NCI-H146 (cell line): ENCODE data around the gene KIF13A.
"Not testable (repeated sequence)": the region's sequence is repeated elsewhere in the genome, so short reads cannot be mapped to it uniquely, and the experiment has no call there.

Experiments used
- DNase-seq: peaks from one replicate; lab custom pipeline; 2025; lab: John Stamatoyannopoulos, UW

The KIF13A gene

DNA sequence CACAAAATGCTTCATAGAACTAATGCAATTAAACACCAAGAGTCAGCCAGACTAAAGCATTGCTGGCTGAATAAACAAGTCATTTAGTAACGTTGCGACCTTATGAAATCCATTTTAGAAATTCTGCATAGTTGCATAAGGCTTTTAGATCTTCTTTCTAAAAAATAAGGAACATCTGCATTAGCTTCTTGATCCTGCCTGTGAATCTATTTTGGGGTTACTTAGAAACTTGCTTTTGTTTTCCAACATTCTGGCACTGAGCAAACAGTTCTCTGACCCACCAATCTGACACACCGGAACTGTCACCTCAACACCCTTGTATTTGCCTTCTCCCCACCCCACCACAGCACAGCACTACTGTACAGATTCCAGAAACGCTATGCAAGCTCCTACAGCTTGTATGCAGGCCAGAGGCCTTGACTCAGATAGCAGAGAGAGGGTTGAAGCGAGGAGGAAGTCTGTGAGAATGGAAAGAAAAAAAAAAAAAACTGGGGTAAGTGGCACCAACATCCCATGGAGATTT lies 55.0 kb downstream of the KIF13A start:
- no peak for DNase-seq

GRCh38 chr6:17931227-17931626 lies 56.2 kb downstream of the KIF13A start:
- DNase-seq = no peak

DNA sequence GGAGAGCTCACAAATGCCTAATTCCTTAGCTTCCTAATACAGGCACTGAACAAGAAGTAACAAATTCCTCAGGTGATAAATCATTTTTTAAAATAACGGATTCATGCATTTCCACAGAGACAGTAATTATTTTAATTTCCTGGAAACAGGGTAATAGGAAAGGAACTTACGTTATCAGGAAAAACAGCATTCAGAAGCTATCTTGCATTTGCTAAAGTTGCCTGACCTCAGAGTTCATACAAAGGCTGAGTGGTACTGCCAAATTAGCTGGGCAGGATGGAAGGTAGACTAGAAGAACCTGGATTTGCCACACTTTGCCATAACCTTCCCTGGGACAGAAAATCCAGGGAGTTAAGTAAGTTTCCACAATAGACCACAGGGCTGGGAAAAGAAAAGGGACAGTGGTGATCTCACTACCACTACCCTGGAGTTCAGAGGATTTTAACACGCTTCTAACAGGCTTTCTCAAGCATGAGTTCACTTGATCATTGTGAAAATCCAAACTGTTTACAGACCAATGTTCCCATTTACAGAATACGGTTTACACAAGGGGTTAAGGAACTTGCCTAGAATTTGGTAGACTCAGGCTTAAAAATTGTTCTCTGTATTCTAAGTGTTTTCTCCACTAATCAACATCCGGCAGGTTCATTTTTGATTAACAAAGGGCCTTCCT lies 57.0 kb downstream of the KIF13A start:
- no peak for DNase-seq

- DNase-seq = no peak
Observed at GRCh38 chr6:17928514-17929430, 58.7 kb downstream of the KIF13A start.

DNA sequence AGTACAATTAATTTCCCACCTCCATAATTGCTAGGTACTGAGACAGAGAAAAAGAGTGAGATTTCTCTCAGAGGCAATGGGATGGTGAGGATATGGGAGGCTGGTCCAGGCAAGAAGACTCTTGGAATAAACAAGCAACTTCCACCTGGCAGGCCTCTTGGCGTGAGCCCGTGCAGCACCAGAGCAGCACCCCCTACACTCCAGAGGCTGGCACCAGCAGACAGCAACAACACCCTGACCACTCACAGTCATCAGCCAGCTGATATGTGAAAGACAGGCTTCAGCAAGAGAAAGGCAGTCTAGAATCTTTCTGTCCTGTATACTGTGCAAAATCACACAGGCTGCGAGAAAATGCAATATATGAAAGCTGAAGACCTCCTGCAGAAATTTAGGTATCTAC lies 59.7 kb downstream of the KIF13A start:
- no peak for DNase-seq

GRCh38 chr6:17923401-17923863 lies 64.0 kb downstream of the KIF13A start:
- no peak for DNase-seq

DNA sequence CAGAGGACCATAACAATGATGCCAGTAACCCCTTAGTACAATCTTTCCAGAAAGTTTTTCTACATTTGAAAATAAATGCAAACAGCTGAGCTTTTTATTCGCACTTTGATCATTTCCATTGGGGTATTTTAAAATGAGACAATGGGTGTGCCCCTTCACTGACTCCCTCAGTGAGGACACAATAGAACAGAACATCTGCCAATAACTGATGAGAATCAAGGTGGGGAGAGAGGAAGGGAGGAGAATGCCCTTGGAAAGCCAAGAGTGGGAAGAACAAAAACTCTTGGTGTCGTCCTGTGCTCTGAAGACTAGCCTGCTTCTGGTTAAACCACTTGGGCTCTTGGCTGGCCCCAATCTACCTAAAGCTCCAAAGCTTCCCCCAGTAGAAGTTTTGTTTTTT lies 66.0 kb downstream of the KIF13A start:
- no peak for DNase-seq

DNA sequence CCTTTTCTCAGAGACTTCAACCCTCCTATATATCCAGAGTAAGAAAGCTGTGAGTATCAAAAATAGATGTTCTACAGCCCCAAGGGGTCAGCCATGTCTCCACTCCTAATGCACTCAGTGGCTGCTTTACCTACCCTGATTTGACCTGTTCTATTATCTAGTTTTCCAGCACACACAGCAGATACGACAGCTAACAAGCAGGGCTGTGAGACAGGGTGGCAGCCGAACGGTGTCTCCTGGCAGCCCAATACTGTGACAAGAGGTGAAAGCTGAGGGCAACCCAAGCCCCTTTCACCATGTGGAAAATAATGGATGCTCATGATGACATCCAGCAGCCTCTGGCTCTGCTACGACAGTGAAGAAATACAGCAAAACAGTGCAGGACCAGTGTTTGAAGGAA lies 67.9 kb downstream of the KIF13A start:
- no peak for DNase-seq

DNA sequence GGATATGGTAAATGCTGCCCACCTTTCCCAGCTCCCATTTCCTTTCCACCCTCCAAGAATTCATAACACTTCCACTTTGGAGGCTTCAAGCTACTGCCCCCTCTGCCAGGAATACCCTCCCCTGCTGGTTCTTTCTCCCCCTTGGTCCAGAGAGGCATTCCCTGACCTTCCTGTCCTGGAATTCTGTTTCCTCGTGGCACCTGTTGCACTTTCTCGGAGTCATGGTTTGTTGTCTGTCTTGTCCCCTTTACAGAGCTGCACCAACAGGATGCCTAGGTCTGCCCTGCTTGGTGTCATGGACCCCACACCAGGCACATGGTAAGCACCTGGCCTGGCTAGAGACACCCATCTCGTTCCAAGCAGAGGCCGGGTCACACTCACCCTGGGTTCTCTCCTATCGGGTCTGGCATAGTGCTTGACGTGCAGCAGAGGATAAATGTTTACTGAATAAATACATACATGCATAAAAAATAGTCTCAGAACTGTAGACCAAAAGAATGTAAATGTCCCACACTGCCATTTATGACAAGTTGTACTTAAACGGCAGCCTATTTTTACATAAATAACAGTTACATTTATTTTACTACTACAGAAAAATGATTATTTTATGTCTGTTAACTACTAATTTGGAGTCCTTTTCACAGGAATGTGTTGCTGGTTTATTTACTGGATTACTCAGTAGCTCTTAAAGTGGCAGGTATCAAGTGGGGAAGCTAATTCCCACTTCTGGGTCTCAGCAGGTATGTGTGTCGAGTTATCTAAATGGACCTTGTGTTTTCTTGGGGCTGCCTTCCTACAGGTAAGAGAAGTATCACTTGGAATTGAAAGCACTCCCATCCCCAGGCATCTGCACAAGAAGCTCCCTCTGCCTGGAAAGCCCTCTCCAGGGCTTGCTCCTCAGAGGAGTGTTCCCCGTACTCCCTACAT lies 69.3 kb downstream of the KIF13A start:
- DNase-seq = no peak

GRCh38 chr6:17914651-17915050 lies 72.8 kb downstream of the KIF13A start:
- no peak for DNase-seq

- DNase-seq = no peak
Observed at GRCh38 chr6:17912521-17912920, 74.9 kb downstream of the KIF13A start.

- DNase-seq = not testable (repeated sequence)
Observed at GRCh38 chr6:17911656-17912055, 75.8 kb downstream of the KIF13A start.

DNA sequence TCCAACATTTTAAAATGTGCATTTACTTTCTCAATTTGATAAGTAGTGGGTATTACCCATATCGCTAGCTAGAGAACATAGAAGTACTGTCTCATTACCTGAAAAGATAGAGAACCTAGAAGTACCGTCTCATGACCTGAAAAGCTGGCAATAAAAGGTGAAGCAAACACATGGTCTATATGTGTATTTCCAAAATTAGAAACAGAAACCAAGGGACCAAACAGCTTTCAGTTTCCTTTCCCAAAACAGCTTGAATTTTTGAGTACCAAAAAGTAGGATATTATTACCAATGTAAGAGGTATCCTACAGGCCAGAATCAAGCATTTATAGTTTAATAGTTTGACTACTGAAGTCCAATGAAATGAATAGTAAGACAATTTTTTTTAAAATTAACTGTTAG lies 77.2 kb downstream of the KIF13A start:
- DNase-seq = no peak

DNA sequence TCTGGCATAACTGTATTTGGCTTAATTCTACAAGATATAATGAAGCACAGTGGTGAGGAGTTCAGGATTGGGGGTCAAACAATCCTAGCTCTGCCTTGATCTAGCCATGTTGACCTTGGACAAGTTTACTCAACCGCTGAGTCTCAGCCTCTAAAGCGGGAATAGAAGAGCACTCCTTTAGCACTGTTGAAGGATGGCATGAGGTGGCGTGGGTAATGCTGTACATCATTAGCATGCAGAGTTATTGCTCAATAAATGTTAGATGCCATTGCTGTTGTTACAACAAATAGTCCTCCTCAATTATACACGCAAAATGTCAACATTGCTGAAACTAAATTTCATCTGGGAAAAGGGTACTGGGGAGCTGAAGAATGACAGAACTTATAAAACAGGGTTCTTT lies 78.6 kb downstream of the KIF13A start:
- no peak for DNase-seq

GRCh38 chr6:17907406-17908229 lies 79.8 kb downstream of the KIF13A start:
- no peak for DNase-seq

DNA sequence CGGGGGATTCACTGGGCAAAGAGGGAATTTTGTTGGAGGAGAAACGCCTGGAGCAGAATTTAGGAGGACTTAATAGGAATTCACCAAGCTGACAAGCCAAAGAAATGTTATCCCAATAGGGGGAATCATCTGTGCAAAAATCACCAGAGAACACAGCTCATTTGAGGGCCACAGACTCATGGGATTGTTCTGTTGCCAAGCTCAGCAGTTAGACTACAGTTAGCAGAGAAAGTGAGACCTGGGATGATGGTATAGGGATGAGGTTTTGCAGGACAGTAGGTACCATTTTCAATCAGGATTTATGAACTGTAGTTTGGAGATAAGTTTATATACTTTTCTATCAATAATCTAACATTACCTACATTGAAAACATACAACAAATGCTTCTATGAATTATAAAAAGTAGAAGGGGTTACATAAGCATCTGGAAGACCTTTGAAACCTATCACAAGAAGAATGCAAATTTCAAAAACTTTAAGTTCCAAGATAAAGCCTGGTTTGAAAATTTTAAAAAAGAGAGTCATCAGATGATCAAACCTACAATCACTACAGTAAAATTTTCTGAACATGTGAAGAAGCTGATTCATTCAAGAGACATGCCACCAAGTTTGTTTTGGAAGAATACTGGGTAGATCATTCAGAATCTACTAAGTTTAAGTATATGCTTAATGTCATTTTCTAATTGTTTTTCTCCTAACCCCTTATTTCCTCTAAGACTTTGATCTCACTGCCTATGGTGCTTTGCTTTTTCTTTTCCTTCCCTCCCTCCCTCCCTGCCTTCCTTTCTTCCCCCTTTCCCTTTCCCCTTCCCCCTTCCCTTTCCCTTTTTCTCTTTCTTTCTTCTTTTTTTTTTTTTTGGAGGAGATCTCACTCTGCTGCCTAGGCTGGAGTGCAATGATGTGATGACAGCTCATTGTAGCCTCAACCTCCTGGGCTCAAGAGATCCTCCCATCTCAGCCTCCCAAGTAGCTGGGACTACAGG lies 81.5 kb downstream of the KIF13A start:
- DNase-seq = no peak

- DNase-seq = no peak
Observed at GRCh38 chr6:17904491-17905120, 82.8 kb downstream of the KIF13A start.

- DNase-seq = no peak
Observed at GRCh38 chr6:17902974-17903373, 84.5 kb downstream of the KIF13A start.

GRCh38 chr6:17901493-17901892 lies 85.9 kb downstream of the KIF13A start:
- no peak for DNase-seq
